Ectodermal cell (in vitro differentiated cells): Measurements from ENCODE around the gene TOR1A.

ENCODE experiments used
- H3K27ac ChIP-seq: 2 replicates; pipeline ENCODE4 v1.7.0; 2013; ENCODE audit warnings: mild to moderate bottlenecking, low read depth, low read length; ENCODE audit not compliant: insufficient read depth, poor library complexity, severe bottlenecking
- H3K27me3 ChIP-seq: 2 replicates; pipeline ENCODE4 v1.7.0; 2013; ENCODE audit warnings: mild to moderate bottlenecking, low read length; ENCODE audit not compliant: insufficient read depth, control insufficient read depth, poor library complexity, severe bottlenecking
- H3K36me3 ChIP-seq: one replicate; pipeline ENCODE4 v1.7.0; 2013; ENCODE audit warnings: low read length; ENCODE audit not compliant: control insufficient read depth, insufficient read depth
- H3K4me1 ChIP-seq: one replicate; pipeline ENCODE4 v1.7.0; 2013; ENCODE audit warnings: low read length; ENCODE audit not compliant: control insufficient read depth, insufficient read depth
- H3K4me3 ChIP-seq: 2 replicates; pipeline ENCODE4 v1.7.0; 2013; ENCODE audit warnings: low read depth, low read length, control low read depth; ENCODE audit not compliant: insufficient read depth
- H3K9me3 ChIP-seq: 2 replicates; pipeline ENCODE4 v1.7.0; 2013; ENCODE audit warnings: mild to moderate bottlenecking, low read length, moderate library complexity; ENCODE audit not compliant: control insufficient read depth
- WGBS, 2 experiments: methylation state at CpG; one replicate each; pipeline ENCODE4 v1.1.7; 2013; ENCODE audit warnings: missing lambda C conversion rate in 2 of 2; 5-methylcytosine and 5-hydroxymethylcytosine counted together

TOR1A gene

GRCh38 chr9:129851821-129852220, 27.9 kb upstream of the TOR1A start:
- Histone ChIP-seq H3K27ac (no peak overlapping the region), H3K36me3 (no peaks in the 10 kb centered on the region)

DNA sequence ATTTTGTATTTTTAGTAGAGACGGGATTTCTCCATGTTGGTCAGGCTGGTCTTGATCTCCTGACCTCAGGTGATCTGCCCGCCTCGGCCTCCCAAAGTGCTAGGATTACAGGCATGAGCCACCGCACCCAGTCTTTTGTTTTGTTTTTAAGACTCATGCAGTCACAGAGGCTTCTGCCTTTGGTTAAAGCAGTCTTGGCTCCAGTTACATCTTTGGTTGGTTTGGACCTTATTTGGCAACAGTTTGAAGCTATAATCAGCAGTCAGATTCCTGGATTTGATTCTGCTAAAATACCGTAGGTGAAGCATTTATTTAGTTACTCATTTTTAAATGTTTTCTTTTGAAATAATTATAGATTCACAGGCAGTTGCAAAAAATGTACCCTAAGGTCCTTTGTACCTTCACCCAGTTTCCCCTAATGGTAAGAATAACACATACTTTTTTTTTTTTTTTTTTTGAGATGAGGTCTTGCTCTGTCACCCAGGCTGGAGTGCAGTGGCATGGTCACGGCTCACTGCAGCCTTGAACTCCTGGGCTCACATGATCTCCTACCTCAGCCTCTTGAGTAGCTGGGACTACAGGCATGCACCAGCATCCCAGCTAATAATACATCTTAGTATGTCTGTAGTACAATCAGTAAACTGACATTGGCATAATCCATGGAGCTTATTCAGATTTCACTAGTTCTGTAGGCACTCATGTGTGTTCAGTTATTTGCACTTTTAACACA, 27.1 kb upstream of the TOR1A start:
- H3K4me1 ChIP-seq, result no peaks in the 10 kb centered on the region
- WGBS, 2 experiments, result 88 to 91% methylated on average over 5 of the region's 6 CpGs
- H3K36me3 ChIP-seq, result no peaks in the 10 kb centered on the region

More at GRCh38 chr9:129851821-129852220, 27.9 kb upstream of the TOR1A start:
- H3K27me3 ChIP-seq, result no peaks in the 10 kb centered on the region
- 86 to 88% methylated on average over 5 of the region's 5 CpGs for WGBS, 2 experiments
- H3K4me3 ChIP-seq, result no peak overlapping the region
- H3K9me3 ChIP-seq, result no peaks in the 10 kb centered on the region
- H3K4me1 ChIP-seq, result no peaks in the 10 kb centered on the region

DNA sequence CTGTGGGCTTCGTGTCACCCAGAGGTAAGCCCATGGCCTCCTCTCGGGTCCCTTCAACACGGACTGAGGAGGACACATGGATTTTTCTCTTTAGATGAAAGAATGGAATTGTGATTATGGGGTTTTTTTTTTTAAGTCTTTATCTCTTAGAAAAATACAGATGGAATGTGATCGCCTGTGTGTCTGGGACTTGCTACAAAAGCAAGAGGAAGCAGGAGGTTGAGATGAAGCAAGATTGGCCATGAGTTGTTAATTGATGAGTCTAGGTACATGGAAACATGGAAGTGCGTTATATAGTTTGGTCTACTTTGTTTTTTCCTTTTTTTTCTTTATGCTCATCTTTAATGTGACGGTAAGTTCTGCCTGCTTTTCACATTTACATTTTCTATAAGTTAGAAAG, 26.0 kb upstream of the TOR1A start:
- no peak overlapping the region for H3K27ac ChIP-seq
- H3K27me3 ChIP-seq, result no peaks in the 10 kb centered on the region
- H3K4me1 ChIP-seq, result no peaks in the 10 kb centered on the region
- no peak overlapping the region for H3K4me3 ChIP-seq
- no peaks in the 10 kb centered on the region for H3K36me3 ChIP-seq
- no peaks in the 10 kb centered on the region for H3K9me3 ChIP-seq
- 92 to 94% methylated on average over 6 of the region's 6 CpGs for WGBS, 2 experiments

More for the DNA sequence above, 27.1 kb upstream of the TOR1A start:
- Histone ChIP-seq H3K9me3 (no peaks in the 10 kb centered on the region), H3K27me3 (no peaks in the 10 kb centered on the region), H3K27ac (no peak overlapping the region), H3K4me3 (no peak overlapping the region)

DNA sequence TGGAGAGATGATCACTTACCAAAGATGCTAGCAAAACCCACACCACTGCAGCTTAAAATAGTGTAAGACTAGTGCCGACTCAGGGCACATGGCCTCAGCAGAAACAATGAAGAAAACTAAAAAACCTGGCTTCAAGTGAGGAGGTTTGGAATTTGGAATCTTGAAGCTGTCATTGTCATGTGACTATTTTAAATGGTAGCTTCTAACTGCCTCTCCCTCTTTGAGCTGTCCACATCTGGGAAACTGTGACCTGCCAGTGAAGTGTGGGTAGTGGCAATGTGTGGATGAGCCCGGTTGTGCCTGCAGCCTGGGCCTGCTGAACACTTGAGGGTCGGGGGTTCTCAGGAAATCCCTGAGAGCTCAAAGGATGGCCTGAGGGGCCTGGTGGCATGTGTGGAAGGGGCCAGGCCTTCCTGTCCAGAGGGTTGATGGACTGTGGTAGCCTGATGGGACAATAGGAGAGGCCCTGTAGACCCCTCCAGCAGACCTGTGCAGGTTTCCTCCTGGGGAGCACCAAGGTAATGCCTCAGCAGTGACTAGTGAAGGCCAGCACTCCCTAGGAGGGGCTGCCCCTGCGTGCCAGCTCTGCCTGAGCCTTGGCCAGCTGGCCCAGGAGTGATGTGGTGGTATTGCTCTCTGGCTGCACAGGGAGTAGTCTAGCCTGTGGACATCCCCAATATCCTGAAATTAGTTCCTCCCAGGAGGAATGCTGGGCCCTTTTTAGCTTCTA, 24.9 kb upstream of the TOR1A start:
- Histone ChIP-seq H3K36me3 (no peaks in the 10 kb centered on the region), H3K27me3 (no peaks in the 10 kb centered on the region), H3K4me1 (no peaks in the 10 kb centered on the region), H3K27ac (no peak overlapping the region), H3K9me3 (no peaks in the 10 kb centered on the region), H3K4me3 (no peak overlapping the region)
- WGBS, 2 experiments, result 92 to 98% methylated on average over 4 of the region's 4 CpGs

DNA sequence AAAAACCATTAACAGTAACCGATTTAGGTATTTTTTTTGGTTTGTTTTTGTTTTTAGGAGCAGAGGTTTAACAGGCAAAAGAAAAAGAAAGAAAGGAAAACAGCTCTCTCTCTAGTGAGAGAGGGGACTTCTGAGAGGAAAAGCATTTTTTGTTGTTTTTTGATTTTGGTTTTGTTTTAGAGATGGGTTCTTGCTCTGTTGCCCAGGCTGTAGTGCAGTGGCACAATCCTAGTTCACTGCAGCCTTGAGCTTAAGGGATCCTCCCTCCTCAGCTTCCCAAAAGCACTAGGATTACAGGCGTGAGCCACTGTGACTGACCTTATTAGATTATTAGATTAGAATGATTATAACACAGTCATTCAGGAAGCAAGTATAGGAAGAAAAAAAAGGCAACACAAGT, 21.4 kb upstream of the TOR1A start:
- 90 to 95% methylated on average over 1 to 2 of the region's 2 CpGs for WGBS, 2 experiments
- no peaks in the 10 kb centered on the region for H3K9me3 ChIP-seq
- H3K4me1 ChIP-seq, result no peaks in the 10 kb centered on the region
- no peaks in the 10 kb centered on the region for H3K36me3 ChIP-seq
- H3K27ac ChIP-seq, result no peak overlapping the region
- H3K4me3 ChIP-seq, result no peak overlapping the region
- no peaks in the 10 kb centered on the region for H3K27me3 ChIP-seq

DNA sequence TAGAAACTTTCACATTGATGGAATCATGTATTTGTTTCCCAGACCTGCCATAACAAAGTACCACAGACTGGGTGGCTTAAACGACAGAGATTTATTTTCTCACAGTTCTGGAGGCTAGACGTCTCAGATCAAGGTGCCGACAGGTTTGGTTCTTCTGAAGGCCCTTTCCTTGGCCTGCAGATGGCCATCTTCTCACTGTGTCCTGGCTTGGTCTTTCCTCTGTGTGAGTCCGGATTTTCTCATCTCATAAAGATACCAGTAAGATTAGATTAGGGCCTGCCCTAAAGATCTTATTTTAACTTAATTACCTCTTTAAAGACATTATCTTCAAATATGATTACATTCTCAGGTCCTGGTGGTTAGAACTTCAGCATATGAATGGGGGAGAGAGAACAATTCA, 17.1 kb upstream of the TOR1A start:
- no peaks in the 10 kb centered on the region for H3K36me3 ChIP-seq
- H3K4me1 ChIP-seq, result peaks cover 4% of the 10 kb centered on the region
- H3K9me3 ChIP-seq, result no peaks in the 10 kb centered on the region
- no peaks in the 10 kb centered on the region for H3K27me3 ChIP-seq
- no peak overlapping the region for H3K27ac ChIP-seq
- no peak overlapping the region for H3K4me3 ChIP-seq
- WGBS, 2 experiments, result 87 to 91% methylated on average over 4 of the region's 4 CpGs

- WGBS, 2 experiments, result 91 to 94% methylated on average over 8 of the region's 8 CpGs
These were observed 16.1 kb upstream of the TOR1A start for GRCh38 chr9:129840034-129840433.

GRCh38 chr9:129839324-129840023, 15.5 kb upstream of the TOR1A start:
- H3K9me3 ChIP-seq, result no peaks in the 10 kb centered on the region
- H3K4me1 ChIP-seq, result peaks cover 5% of the 10 kb centered on the region
- H3K36me3 ChIP-seq, result no peaks in the 10 kb centered on the region
- H3K27me3 ChIP-seq, result no peaks in the 10 kb centered on the region
- WGBS, 2 experiments, result 75 to 81% methylated on average over 10 of the region's 10 CpGs
- H3K27ac ChIP-seq, result no peak overlapping the region
- no peak overlapping the region for H3K4me3 ChIP-seq

More at GRCh38 chr9:129840034-129840433, 16.1 kb upstream of the TOR1A start:
- H3K36me3 ChIP-seq, result no peaks in the 10 kb centered on the region
- H3K4me3 ChIP-seq, result no peak overlapping the region
- H3K9me3 ChIP-seq, result no peaks in the 10 kb centered on the region
- H3K4me1 ChIP-seq, result peaks cover 5% of the 10 kb centered on the region
- H3K27ac ChIP-seq, result no peak overlapping the region
- H3K27me3 ChIP-seq, result no peaks in the 10 kb centered on the region

- Histone ChIP-seq H3K27me3 (no peaks in the 10 kb centered on the region), H3K4me1 (peaks cover 5% of the 10 kb centered on the region), H3K36me3 (no peaks in the 10 kb centered on the region), H3K9me3 (no peaks in the 10 kb centered on the region), H3K27ac (no peak overlapping the region), H3K4me3 (no peak overlapping the region)
- WGBS, 2 experiments, result 91 to 92% methylated on average over 12 of the region's 12 CpGs
These were observed 14.8 kb upstream of the TOR1A start for GRCh38 chr9:129838707-129839259.
